ENCODE measurements around the gene ZNF432. TPM values are rescaled to one million over a fixed set of nuclear protein-coding genes. Genes with fewer than 3 reads are reported as not detected.
"Not testable (repeated sequence)": the region's sequence is repeated elsewhere in the genome, so short reads cannot be mapped to it uniquely, and the experiment has no call there.

The ZNF432 gene
- total RNA-seq, 1 donor: 7.9 TPM

- no peak for TF ChIP-seq CTCF (IDR thresholded peaks at IDR 0.05; ENCODE audit: insufficient read depth, low read length)
- H3K4me3 ChIP-seq (ENCODE audit: low read depth, low read length): no peak overlapping the region
Observed at GRCh38 chr19:52069653-52070052, 21.0 kb upstream of the ZNF432 start.

GRCh38 chr19:52066258-52066863, 17.7 kb upstream of the ZNF432 start:
- no peak overlapping the region for H3K4me3 ChIP-seq (ENCODE audit: low read depth, low read length)
- TF ChIP-seq CTCF (IDR thresholded peaks at IDR 0.05; ENCODE audit: insufficient read depth, low read length): no peak
- no peak for DNase-seq (ENCODE audit: low read depth)

More at GRCh38 chr19:52069653-52070052, 21.0 kb upstream of the ZNF432 start:
- no peak for DNase-seq (ENCODE audit: low read depth)

- H3K4me3 ChIP-seq (ENCODE audit: low read depth, low read length): no peak overlapping the region
- no peak for TF ChIP-seq CTCF (IDR thresholded peaks at IDR 0.05; ENCODE audit: insufficient read depth, low read length)
- no peak for DNase-seq (ENCODE audit: low read depth)
Observed at GRCh38 chr19:52065399-52065798, 16.8 kb upstream of the ZNF432 start.

- H3K4me3 ChIP-seq (ENCODE audit: low read depth, low read length); DNase-seq (ENCODE audit: low read depth): not testable (repeated sequence)
Observed at GRCh38 chr19:52056480-52056879, 7.8 kb upstream of the ZNF432 start.

GRCh38 chr19:52051736-52052135, 3.1 kb upstream of the ZNF432 start:
- H3K4me3 ChIP-seq (ENCODE audit: low read depth, low read length); DNase-seq (ENCODE audit: low read depth): not testable (repeated sequence)

GRCh38 chr19:52039169-52039568, 9.5 kb downstream of the ZNF432 start:
- H3K4me3 ChIP-seq (ENCODE audit: low read depth, low read length): no peak overlapping the region
- no peak for TF ChIP-seq CTCF (IDR thresholded peaks at IDR 0.05; ENCODE audit: insufficient read depth, low read length)
- DNase-seq (ENCODE audit: low read depth): no peak

- no peak for DNase-seq (ENCODE audit: low read depth)
- H3K4me3 ChIP-seq (ENCODE audit: low read depth, low read length): no peak overlapping the region
- TF ChIP-seq CTCF (IDR thresholded peaks at IDR 0.05; ENCODE audit: insufficient read depth, low read length): no peak
Observed at GRCh38 chr19:52034051-52034728, 14.4 kb downstream of the ZNF432 start.

- no peak for DNase-seq (ENCODE audit: low read depth)
- H3K4me3 ChIP-seq (ENCODE audit: low read depth, low read length): peak overlapping the region; percentile 94
- TF ChIP-seq CTCF (IDR thresholded peaks at IDR 0.05; ENCODE audit: insufficient read depth, low read length): no peak
Observed at GRCh38 chr19:52028780-52029123, 19.9 kb downstream of the ZNF432 start.

Data from fibroblast of the aortic adventitia (primary cell).